HAP-1 (cell line): Measurements from ENCODE around the gene ANXA4.
"Not testable (repeated sequence)": the region's sequence is repeated elsewhere in the genome, so short reads cannot be mapped to it uniquely, and the experiment has no call there.

Experiments used
- DNase-seq, 2 experiments: peaks; one replicate each; pipeline ENCODE4 v3.0.0-alpha.2; 2016 to 2020; ENCODE audit warnings: low spot score in 2 of 2
- H3K27me3 ChIP-seq: fragments of 250-450 bp; sonication (Bioruptor Pico); 2 replicates; pipeline ENCODE4 v1.5.1; 2020; ENCODE audit warnings: low read depth, mild to moderate bottlenecking, moderate library complexity
- H3K36me3 ChIP-seq: fragments of 250-450 bp; sonication (Bioruptor Pico); replicated peaks from 2 replicates; pipeline ENCODE4 v1.5.1; 2020; ENCODE audit warnings: mild to moderate bottlenecking
- H3K4me1 ChIP-seq: fragments of 250-450 bp; sonication (Bioruptor Pico); 2 replicates; pipeline ENCODE4 v1.5.1; 2020; ENCODE audit warnings: mild to moderate bottlenecking
- H3K4me3 ChIP-seq: fragments of 250-450 bp; sonication (Bioruptor Pico); 2 replicates; pipeline ENCODE4 v1.5.1; 2020; ENCODE audit warnings: mild to moderate bottlenecking, moderate library complexity
- H3K9me3 ChIP-seq: fragments of 250-450 bp; sonication (Bioruptor Pico); 2 replicates; pipeline ENCODE4 v1.5.1; 2020; ENCODE audit warnings: mild to moderate bottlenecking, moderate library complexity
- in situ Hi-C: fragments of 300-500 bp; cut with MboI; formaldehyde crosslinking; loops from 3 replicates; pipeline ENCODE4 v1.14.3; 2020; ENCODE audit warnings: low sequenced_read_pairs, inconsistent platforms, mixed read lengths

Gene ANXA4

DNA sequence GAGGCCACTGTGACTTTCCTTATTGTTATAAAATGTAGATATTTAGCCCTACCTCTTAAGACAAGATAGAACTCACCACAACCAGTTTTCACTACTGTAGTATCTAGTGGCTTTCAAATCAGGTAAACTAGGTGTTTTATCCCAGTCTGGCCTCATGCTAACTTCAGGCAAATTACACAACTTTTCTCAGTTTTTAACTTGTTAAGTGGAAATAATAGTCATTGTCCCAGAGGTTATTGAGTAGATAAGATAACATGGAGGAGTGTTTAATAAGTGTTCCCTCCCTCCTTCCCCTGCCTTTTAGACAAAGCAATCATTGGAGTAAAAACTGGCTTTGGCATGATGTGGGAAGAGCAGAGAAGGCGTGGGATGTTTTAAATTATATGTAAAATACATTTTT, 27.3 kb downstream of the ANXA4 start:
- in situ Hi-C loops, result no loop called here
- peaks cover 13% of the 10 kb centered on the region for H3K4me1 ChIP-seq

DNA sequence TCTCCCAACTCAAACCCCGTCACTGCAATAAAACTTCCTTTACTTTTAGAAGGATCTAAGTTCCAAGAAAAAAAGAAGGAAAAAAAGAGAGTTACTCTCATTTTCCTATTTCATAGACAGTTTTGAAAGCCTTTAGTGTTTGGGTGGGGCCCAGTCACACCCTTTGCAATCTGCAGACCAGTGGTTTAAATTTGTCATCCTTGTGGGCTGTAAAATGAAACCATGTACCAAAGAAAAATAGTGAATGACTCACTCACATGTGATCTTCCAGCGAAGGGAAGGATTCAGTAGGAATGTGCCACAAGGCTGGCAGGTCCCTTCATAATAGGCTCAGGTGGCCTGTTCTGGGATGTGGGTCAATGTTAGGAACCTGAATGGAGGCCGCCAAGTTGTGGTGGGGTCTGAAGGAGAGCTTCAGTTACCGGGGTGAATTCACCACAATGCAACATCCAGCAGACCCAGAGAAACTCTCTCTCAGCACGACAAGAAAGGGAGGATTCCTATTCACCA, 28.3 kb downstream of the ANXA4 start:
- DNase-seq, result no peak
- in situ Hi-C loops, result no loop called here

More for the DNA sequence above, 27.3 kb downstream of the ANXA4 start:
- Histone ChIP-seq H3K9me3 (no peaks in the 10 kb centered on the region), H3K36me3 (no peaks in the 10 kb centered on the region), H3K4me3 (no peak overlapping the region), H3K27me3 (no peaks in the 10 kb centered on the region)
- no peak for DNase-seq

DNA sequence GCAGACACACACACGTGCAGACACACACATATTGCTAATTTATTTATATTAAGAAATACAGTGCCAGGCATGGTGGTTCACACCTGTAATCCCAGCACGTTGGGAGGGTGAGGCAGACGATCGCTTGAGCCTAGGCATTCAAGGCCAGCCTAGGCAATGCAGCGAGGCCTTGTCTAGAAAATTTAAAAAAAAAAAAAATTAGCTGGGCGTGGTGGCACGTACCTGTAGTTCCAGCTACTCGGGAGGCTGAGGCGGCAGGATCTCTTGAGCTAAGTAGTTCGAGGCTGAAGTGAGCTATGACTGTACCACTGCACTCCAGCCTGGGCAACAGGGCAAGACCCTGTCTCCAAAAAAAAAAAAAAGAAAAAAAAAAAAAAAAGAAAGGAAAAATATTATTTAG, 28.8 kb downstream of the ANXA4 start:
- peaks cover 13% of the 10 kb centered on the region for H3K4me1 ChIP-seq
- in situ Hi-C loops, result no loop called here
- no peak overlapping the region for H3K4me3 ChIP-seq
- H3K27me3 ChIP-seq, result no peaks in the 10 kb centered on the region
- H3K9me3 ChIP-seq, result no peaks in the 10 kb centered on the region
- no peak for DNase-seq
- H3K36me3 ChIP-seq, result no peaks in the 10 kb centered on the region

More for the DNA sequence above, 28.3 kb downstream of the ANXA4 start:
- H3K4me1 ChIP-seq, result peaks cover 13% of the 10 kb centered on the region
- H3K27me3 ChIP-seq, result no peaks in the 10 kb centered on the region
- H3K4me3 ChIP-seq, result no peak overlapping the region
- H3K36me3 ChIP-seq, result no peaks in the 10 kb centered on the region
- H3K9me3 ChIP-seq, result no peaks in the 10 kb centered on the region

DNA sequence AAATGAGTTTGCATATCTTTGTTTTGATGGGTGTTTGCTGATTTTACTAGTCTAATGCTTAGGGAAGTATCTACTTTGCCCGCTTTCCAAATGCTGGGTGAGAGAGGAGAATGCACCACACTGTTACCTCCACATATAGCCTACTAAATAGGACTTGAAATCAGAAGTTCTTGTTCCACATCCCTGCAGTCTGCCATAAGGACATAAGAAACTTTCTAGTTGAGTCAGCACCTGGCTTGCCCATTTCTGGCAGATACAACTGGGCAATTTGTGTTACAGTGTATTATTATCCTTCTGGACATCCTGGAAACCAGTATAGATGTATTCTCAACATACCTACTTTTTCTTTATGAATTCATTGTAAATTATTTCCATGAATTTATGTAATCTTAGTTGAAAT, 29.5 kb downstream of the ANXA4 start:
- Histone ChIP-seq H3K9me3 (peaks cover 3% of the 10 kb centered on the region; the same call in 1 of the 2 replicates), H3K4me1 (peaks cover 13% of the 10 kb centered on the region), H3K36me3 (no peaks in the 10 kb centered on the region), H3K27me3 (no peaks in the 10 kb centered on the region), H3K4me3 (no peak overlapping the region)
- in situ Hi-C loops, result no loop called here
- no peak for DNase-seq

DNA sequence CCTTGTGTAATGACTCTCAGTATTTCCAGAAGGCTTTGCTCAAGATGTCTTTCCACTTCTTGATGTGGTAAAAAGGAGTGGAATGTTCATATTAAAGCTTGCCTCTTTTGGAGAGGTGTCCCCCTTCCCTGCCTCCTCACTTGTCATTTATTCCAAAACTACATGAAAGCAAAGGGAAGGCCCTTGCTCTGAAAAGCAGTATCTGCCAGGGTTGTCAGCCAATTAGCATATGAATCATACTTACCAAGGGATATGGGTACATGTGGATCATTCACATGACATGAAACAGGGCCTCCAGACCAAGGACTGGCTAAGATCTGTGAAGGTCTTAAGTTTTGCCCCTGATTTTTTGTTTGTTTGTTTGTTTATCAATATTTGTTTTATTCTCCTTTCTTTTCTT, 31.3 kb downstream of the ANXA4 start:
- H3K4me3 ChIP-seq, result no peak overlapping the region
- H3K9me3 ChIP-seq, result peaks cover 3% of the 10 kb centered on the region; the same call in 1 of the 2 replicates
- in situ Hi-C loops, result no loop called here
- H3K27me3 ChIP-seq, result no peaks in the 10 kb centered on the region
- DNase-seq, result peak in 1 of 2 experiments; percentile 41
- peaks cover 22% of the 10 kb centered on the region for H3K4me1 ChIP-seq
- no peaks in the 10 kb centered on the region for H3K36me3 ChIP-seq

DNA sequence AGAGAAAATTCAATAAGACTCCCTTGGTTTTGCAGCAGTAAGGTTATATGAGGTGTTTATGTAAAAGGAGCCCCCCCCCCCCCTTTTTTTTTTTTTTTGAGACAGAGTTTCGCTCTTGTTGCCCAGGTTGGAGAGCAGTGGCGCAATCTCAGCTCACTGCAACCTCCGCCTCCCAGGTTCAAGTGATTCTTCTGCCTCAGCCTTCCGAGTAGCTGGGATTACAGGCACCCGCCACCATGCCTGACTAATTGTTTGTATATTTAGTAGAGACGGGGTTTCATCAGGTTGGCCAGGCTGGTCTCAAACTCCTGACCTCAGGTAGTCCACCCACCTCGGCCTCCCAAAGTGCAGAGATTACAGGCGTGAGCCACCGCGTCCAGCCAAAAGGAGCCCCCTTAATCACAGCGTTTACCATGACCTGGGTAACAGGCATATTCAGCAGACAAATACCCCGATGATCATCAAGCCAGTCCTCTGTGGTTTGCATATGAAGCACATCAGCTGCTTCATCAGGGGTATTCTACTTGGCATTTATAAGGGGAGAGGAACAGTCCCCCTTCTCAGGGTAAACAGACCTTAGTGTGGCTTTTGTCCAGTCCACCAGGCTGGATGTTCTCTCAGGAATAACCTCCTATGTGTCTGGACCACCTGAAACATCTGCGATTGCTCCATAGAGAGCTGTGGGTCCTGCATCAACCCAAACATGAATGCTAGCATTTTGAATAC, 32.5 kb downstream of the ANXA4 start:
- H3K36me3 ChIP-seq, H3K27me3 ChIP-seq, H3K4me3 ChIP-seq, H3K9me3 ChIP-seq, DNase-seq, in situ Hi-C loops: not testable (repeated sequence)
- H3K4me1 ChIP-seq, result peaks cover 19% of the 10 kb centered on the region

DNA sequence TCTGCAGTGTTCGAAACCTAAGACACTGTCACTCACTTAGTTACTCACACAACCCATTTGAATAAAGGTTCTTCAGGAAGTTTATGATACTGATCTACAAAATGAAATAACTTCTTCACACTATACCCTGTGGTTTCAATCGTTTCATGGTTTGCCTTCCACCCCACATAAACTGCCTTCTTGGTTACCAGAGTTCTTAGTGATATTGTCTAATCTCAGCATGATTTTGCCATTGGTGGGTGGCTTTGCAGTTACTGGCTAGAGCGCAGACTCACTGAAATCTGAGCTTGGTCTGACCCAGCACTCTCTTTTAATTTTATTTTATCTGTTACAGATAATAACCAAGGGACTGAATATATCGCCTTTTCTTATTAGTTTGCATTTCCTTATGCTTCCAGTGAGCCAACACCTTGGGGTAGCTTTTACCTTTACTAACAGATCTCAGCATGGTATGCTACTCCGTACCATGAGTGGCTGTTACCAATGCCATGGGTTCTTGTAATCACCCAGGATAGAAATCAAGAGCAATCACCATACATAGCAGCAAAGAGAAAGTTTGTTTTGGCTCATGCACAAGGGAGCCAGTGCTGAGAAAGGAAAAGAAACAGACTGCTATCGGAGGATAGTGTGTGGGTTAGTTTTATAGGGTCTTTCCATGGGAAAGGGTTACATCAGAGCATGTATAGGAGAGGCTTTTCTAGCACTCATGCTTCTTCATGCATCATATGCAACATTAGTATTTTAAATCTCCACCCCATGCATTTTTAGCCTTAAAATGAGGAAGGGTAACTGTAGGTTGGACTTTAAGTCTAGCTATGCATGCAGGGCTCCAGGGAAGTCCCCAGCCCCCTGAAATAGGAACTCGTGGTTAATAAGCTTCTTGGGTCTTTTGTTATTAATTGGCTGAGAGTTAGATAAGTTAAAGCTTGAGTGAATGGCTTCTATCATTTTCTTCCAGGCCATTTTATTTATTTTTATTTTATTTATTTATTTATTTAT, 33.3 kb downstream of the ANXA4 start:
- DNase-seq, result no peak
- no peaks in the 10 kb centered on the region for H3K27me3 ChIP-seq
- H3K4me1 ChIP-seq, result peaks cover 14% of the 10 kb centered on the region
- no peak overlapping the region for H3K4me3 ChIP-seq
- H3K9me3 ChIP-seq, result peaks cover 3% of the 10 kb centered on the region; the same call in 1 of the 2 replicates
- H3K36me3 ChIP-seq, result no peaks in the 10 kb centered on the region
- in situ Hi-C loops, result no loop called here

DNA sequence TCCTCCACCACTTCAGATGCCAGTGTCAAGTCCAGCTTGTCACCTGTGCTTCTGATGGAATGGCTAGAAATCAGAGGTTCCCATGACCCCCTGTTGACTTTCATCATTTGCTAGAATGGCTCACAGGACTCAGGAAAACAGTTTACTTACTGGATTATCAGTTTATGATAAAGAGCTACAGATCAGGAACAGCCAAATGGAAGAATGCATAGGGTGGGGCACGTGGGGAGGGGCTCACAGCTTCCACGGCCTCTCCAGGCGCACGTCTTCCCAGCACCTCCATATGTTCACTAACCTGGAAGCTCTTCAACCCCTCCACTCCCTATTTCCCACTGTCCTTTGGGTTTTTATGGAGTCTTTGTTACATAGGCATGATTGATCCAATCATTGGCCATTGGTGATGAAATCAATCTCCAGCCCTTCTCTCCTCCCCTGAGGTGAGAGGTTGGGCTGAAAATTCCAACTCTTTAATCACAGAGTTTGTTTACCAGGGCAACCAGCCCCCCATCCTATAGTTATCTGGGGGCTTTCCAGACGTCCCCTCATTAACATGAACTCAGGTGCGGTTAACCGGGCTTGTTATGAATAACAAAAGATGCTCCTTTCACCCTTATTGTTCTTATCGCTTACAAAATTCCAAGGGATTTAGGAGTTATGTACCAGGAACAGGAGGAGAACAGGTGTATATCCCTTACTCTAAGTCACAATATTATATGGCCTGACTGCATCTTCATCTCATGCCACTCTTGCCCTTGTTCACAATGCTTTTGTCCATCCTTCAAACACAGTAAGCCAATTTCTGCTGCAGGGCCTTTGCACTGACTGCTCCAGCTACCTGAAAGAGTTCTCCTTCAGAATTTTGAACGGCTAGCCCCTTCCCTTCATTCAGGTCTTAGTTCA, 35.2 kb downstream of the ANXA4 start:
- Histone ChIP-seq H3K4me1 (peaks cover 23% of the 10 kb centered on the region), H3K4me3 (no peak overlapping the region), H3K36me3 (no peaks in the 10 kb centered on the region), H3K9me3 (peaks cover 3% of the 10 kb centered on the region; the same call in 1 of the 2 replicates), H3K27me3 (no peaks in the 10 kb centered on the region)
- no peak for DNase-seq
- in situ Hi-C loops, result no loop called here

DNA sequence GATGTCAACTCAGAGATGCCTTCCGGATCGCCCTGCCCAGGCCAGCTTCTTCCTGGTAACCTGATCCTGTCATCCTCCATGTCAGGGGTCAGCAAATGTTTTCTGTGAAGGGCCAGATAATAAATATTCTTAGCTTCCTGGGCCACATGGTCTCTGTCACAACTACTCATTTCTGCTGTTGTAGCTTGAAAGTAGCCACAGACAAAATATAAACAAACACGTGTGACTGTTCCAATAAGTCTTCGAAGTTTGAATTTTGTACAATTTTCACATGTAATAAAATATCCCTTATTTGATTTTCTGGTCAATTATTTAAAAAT, 35.8 kb downstream of the ANXA4 start:
- Histone ChIP-seq H3K4me1 (peaks cover 23% of the 10 kb centered on the region), H3K27me3 (no peaks in the 10 kb centered on the region), H3K36me3 (no peaks in the 10 kb centered on the region), H3K4me3 (no peak overlapping the region), H3K9me3 (peaks cover 3% of the 10 kb centered on the region; the same call in 1 of the 2 replicates)
- in situ Hi-C loops, result no loop called here
- DNase-seq, result no peak

DNA sequence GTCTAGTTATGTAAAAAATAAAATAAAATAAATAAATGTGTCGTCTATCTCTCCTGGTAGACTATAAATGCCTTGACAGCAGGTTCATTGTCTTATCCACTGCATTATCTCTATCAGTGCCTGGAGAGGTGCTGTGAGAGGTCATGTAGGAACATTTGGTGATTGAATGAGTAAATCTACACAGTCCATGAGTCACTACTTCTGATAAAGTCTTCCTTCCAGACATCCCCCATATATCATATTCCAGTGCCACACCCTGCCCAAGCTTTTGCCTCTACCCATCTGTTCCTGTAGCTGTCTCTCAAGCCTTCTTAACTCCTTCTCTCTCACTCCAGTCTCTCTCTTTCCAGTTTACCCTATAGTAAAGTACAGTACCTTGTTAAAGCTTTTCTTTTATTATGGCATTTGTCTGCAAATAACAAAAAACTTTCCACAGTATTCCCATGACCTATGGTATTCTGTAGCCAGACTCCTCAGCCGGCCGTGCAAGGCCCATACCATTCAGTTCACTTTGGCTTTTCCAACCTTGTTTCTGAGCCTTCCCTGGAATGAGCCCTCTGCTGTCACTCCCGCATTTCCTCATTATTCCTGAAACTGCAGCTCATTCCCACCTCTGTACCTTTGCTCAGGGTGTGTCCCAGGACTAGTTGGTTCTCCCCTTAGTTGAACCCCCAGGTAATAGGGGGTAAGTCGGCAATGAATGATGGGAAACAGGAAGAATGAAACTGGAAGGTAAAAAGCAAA, 37.5 kb downstream of the ANXA4 start:
- H3K4me3 ChIP-seq, result no peak overlapping the region
- no peak for DNase-seq
- in situ Hi-C loops, result no loop called here
- no peaks in the 10 kb centered on the region for H3K27me3 ChIP-seq
- H3K4me1 ChIP-seq, result peaks cover 22% of the 10 kb centered on the region
- peaks cover 3% of the 10 kb centered on the region; the same call in 1 of the 2 replicates for H3K9me3 ChIP-seq
- H3K36me3 ChIP-seq, result no peaks in the 10 kb centered on the region

DNA sequence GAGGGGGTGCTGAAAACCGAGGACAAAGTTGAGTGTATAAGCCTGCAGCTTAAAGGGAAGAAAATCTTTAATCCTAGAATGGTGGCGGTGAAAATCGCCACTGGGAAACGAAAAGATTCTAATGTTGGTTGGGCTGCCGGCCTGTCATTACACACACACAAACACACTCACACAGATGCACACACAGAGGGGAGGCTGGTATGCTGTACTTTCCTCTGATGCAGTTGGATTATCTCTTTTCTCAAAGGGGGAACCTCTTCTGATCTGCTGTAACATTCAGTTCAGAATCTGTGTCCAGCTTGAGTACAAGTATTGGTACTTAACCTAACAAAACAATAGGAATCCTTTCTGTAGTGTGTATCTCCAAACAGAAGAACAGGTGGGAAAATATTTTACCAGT, 39.0 kb downstream of the ANXA4 start:
- Histone ChIP-seq H3K4me1 (peaks cover 22% of the 10 kb centered on the region), H3K4me3 (no peak overlapping the region), H3K27me3 (no peaks in the 10 kb centered on the region)

DNA sequence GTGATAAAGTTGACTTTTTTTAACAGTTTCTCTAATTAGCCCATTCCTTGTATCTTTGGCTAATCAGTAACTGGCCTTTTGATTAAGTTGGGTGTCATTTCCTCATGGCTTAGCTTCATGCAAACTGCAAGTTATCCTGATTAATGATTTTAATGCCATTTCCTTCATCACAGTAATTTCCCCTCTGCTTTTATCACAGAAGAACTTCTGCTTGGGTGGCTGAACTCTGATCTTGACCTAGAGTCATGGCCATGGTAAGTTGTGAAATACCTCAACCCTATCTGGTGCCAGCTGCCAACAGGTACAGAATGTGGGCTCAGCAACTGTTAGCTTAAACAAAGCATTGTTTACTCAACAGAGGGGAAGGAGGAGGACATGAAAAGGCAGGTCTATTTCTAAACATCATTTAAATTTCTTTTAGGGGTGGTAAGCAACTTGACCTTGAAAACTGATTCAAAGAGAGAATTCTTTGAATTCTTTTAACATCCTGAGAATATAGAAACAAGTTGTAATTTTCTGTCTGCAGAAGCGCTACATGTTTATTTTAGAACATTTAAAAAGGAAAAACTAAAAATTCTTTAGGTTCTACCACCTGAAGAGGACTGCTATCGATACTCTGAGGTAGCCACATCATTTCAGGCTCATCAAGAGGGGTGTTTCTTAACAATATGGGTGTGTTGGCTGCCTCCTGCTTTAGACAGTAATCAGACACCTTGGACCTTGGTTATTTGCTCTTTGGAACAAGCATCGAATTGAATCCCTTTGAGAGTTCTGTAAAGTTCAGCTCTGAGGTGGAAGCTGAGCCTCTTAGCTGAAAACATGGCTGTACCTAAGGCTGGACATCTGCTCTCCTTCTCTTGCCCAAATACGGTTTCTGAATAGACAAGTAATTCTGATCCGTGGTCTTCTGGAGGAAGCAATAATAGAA, 39.7 kb downstream of the ANXA4 start:
- H3K36me3 ChIP-seq, result no peaks in the 10 kb centered on the region
- peaks cover 22% of the 10 kb centered on the region for H3K4me1 ChIP-seq
- no peak overlapping the region for H3K4me3 ChIP-seq
- in situ Hi-C loops, result no loop called here
- DNase-seq, result no peak
- no peaks in the 10 kb centered on the region for H3K9me3 ChIP-seq
- no peaks in the 10 kb centered on the region for H3K27me3 ChIP-seq

More for the DNA sequence above, 39.0 kb downstream of the ANXA4 start:
- no peaks in the 10 kb centered on the region for H3K36me3 ChIP-seq
- in situ Hi-C loops, result no loop called here
- peaks cover 3% of the 10 kb centered on the region; the same call in 1 of the 2 replicates for H3K9me3 ChIP-seq
- no peak for DNase-seq
